Neural cell (in vitro differentiated cells): ENCODE data around the gene SHC2.

Experiments
- EP300 ChIP-seq: fragments of 450-650 bp; conservative IDR thresholded peaks from 2 replicates; pipeline ENCODE4 v1.6.1; 2014; ENCODE audit warnings: antibody characterized with exemption, mild to moderate bottlenecking, moderate library complexity; ENCODE audit not compliant: poor library complexity, severe bottlenecking
- EZH2 ChIP-seq: fragments of 200-600, 300-800 bp; shearing (Covaris generic), sonication (generic); IDR thresholded peaks from 2 replicates; pipeline ENCODE4 v1.6.1; 2014; ENCODE audit warnings: antibody characterized with exemption, low read length, borderline replicate concordance, mild to moderate bottlenecking; ENCODE audit not compliant: insufficient read depth, poor library complexity, severe bottlenecking
- MXI1 ChIP-seq: fragments of 450-650 bp; conservative IDR thresholded peaks from 2 replicates; pipeline ENCODE4 v1.6.1; 2014; ENCODE audit warnings: antibody characterized with exemption, mild to moderate bottlenecking; ENCODE audit not compliant: poor library complexity, severe bottlenecking
- POLR2AphosphoS5 ChIP-seq: IDR thresholded peaks from 2 replicates; pipeline ENCODE4 v1.6.1; 2012
- RAD21 ChIP-seq: fragments of 450-650 bp; conservative IDR thresholded peaks from 2 replicates; pipeline ENCODE4 v1.6.1; 2014; ENCODE audit warnings: antibody characterized with exemption, mild to moderate bottlenecking, moderate library complexity
- SMC3 ChIP-seq: fragments of 450-650 bp; conservative IDR thresholded peaks from 2 replicates; pipeline ENCODE4 v1.6.1; 2014; ENCODE audit warnings: antibody characterized with exemption, mild to moderate bottlenecking, moderate library complexity; ENCODE audit not compliant: poor library complexity
- TAF1 ChIP-seq: IDR thresholded peaks from 2 replicates; pipeline ENCODE4 v1.6.1; 2012; ENCODE audit warnings: low read depth
- TF ChIP-seq, protein P1 (sequence below): fragments of 450-650 bp; IDR thresholded peaks from 2 replicates; pipeline ENCODE4 v1.5.1; 2014; ENCODE audit warnings: antibody characterized with exemption, mild to moderate bottlenecking, moderate library complexity; ENCODE audit not compliant: poor library complexity, severe bottlenecking
- TF ChIP-seq, protein P2 (sequence below): IDR thresholded peaks from 2 replicates; pipeline ENCODE4 v1.6.1; 2012; ENCODE audit warnings: borderline replicate concordance

DNA sequence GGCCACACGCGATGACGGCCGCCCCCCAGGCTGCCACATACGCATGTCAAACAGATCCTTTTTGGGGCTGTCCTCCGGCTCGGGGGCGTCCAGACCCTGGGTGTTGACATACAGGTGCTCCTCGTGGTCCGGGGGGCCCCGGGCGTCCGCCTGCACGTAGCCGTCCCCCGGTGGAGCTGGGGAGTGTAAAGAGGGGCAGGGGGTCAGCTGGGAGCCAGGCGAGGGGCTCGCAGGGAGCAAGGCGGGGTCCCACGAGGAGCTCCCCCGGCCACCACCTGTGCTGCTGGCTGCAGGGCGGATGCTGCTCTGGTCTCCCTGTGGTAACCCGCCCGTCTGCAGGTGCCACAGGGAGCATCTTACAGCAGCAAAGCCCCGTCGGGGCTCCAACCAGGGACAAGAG, 35.8 kb downstream of the SHC2 start:
- TF ChIP-seq POLR2AphosphoS5 (no peak), TAF1 (no peak), EZH2 (no peak), MXI1 (no peak), SMC3 (no peak), EP300 (no peak), RAD21 (no peak)
- TF ChIP-seq, protein P1, sequence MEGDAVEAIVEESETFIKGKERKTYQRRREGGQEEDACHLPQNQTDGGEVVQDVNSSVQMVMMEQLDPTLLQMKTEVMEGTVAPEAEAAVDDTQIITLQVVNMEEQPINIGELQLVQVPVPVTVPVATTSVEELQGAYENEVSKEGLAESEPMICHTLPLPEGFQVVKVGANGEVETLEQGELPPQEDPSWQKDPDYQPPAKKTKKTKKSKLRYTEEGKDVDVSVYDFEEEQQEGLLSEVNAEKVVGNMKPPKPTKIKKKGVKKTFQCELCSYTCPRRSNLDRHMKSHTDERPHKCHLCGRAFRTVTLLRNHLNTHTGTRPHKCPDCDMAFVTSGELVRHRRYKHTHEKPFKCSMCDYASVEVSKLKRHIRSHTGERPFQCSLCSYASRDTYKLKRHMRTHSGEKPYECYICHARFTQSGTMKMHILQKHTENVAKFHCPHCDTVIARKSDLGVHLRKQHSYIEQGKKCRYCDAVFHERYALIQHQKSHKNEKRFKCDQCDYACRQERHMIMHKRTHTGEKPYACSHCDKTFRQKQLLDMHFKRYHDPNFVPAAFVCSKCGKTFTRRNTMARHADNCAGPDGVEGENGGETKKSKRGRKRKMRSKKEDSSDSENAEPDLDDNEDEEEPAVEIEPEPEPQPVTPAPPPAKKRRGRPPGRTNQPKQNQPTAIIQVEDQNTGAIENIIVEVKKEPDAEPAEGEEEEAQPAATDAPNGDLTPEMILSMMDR: no peak
- TF ChIP-seq, protein P2, sequence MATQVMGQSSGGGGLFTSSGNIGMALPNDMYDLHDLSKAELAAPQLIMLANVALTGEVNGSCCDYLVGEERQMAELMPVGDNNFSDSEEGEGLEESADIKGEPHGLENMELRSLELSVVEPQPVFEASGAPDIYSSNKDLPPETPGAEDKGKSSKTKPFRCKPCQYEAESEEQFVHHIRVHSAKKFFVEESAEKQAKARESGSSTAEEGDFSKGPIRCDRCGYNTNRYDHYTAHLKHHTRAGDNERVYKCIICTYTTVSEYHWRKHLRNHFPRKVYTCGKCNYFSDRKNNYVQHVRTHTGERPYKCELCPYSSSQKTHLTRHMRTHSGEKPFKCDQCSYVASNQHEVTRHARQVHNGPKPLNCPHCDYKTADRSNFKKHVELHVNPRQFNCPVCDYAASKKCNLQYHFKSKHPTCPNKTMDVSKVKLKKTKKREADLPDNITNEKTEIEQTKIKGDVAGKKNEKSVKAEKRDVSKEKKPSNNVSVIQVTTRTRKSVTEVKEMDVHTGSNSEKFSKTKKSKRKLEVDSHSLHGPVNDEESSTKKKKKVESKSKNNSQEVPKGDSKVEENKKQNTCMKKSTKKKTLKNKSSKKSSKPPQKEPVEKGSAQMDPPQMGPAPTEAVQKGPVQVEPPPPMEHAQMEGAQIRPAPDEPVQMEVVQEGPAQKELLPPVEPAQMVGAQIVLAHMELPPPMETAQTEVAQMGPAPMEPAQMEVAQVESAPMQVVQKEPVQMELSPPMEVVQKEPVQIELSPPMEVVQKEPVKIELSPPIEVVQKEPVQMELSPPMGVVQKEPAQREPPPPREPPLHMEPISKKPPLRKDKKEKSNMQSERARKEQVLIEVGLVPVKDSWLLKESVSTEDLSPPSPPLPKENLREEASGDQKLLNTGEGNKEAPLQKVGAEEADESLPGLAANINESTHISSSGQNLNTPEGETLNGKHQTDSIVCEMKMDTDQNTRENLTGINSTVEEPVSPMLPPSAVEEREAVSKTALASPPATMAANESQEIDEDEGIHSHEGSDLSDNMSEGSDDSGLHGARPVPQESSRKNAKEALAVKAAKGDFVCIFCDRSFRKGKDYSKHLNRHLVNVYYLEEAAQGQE: no peak
